Stimulated activated CD4-positive, alpha-beta T cell treated with anti-CD3 and anti-CD28 coated beads, Interleukin-1b, Interleukin-23, amount 100 ng/mL, for 1 hour (primary cell): Measurements from ENCODE around the gene PLA2G5.

ENCODE experiments used
- DNase-seq, 2 donors: peaks; one replicate each; pipeline ENCODE4 v3.0.0-alpha.2; 2020; ENCODE audit warnings: low read depth in 2 of 2

PLA2G5 gene

DNA sequence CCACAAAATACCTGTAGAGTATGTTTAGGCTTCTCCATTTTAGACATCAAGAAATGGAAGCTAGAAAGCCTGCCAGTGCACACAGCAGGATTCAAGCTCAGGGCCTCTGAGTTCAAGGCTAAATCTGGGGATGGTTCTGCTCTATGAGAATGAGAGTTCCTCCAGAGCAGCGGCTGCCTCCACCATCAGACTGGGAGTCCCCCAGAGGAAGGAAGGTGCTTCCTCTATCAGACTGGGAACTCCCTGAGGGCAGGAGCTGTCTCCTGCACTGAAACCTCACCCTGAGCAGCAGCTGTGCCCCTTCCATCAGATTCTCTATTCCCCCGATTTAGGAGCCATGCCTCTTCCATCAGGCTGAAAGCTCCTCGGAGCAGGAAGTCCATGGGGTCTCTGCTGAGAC, 20.1 kb downstream of the PLA2G5 start:
- DNase-seq, result no peak

- no peak for DNase-seq
Observed at GRCh38 chr1:20090641-20091040, 20.6 kb downstream of the PLA2G5 start.

DNA sequence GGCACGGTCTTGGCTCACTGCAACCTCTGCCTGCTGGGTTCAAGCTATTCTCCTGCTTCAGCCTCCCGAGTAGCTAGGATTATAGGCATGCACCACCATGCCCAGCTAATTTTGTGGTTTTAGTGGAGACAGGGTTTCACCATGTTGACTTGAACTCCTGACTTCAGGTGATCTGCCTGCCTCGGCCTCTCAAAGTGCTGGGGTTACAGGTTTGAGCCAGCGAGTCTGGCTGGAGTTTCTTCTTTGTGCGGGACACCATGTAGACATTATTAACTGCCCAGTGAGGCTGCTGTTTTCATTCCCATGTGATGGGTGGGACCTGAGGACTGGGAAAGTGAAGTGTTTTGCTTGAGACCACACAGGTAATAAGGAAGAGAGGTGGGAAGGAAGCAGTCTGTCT, 23.3 kb downstream of the PLA2G5 start:
- DNase-seq, result no peak

- no peak for DNase-seq
Observed at GRCh38 chr1:20093940-20094391, 24.0 kb downstream of the PLA2G5 start.

DNA sequence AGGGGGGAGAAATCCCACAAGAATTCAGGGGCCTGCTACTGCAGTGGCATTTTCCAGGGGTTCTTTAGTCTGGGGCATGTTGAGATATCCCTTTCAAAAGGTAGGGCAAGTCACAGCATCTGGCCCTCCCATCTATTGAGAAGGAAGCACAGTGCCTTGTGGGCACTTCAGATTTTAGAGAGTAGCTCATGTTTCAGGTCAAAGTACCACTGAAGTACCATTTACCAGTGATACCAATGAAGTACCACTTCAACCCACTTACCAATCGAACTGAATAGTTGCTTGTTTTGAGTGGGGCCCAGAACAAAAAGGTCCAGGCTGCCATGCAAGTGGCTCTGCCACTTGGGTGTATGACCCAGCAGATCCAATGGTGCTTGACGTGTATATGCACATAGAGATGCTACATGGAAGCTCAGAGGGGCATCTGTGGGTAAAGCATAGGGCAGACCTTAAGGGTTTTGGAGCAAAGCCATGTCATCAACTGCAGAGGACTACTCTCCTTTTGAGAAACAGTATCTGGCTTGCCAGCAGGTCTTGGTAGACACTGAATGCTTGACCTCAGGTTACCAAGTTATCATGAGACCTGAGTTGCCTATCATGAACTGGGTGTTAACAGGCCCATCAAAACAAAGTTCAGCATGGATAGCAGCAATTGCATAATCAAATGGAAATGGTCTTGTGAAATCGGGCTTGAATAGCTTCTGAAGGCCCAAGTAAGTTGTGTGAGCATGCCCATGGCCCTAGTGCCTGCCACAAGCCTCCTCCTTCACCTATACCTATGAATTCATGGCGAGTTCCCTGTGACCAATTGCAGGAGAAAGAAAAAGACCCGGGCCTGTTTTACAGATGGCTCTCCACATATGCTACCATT, 25.8 kb downstream of the PLA2G5 start:
- DNase-seq, result no peak

DNA sequence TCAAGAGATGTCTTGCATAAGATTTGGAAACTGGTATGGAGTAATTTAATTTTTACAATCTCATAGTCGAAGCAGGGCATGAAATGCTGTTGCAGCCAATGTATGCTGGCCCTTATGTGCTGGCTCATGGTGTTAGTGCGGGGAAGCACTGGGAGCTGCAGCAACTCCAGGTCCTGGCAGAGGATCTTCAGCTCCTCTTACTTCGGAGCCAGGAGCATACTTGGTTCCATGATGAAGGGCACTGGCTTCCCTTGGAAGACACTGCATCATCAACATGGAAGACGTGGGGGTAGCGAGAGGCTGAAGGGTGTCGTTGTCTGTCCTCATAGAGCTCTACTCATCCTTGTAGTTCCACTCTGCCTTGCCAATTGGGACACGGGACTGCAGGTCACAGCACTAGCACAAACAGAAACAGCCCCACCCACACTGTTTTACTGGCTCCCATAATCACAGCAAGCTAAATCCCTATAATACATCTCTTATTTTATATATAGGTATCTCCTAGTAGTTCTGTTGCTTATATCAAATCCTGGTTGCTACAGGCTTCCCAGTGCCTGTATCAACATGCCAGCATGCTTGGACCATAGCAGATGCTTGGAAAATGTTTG, 26.9 kb downstream of the PLA2G5 start:
- no peak for DNase-seq

DNA sequence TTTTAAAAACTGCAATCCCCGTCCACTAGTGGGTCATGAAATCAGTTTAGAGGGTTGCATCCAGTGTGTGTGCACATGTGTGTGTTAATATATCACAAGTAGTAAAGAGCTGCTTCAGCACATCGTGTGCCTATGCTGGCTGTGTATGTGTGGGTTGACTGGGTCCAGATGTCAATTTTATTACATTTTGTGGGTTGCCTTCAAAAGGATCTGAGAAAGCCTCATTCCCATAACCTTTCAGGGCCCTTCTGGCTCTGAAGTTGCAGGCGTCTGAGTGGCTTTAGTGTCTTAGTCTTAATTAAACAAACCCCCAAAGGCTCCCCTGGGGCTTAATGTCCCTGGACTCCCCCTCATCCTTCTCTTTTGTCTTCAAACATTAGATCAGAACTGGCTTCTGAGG, 29.5 kb downstream of the PLA2G5 start:
- no peak for DNase-seq

- DNase-seq, result no peak
Observed at GRCh38 chr1:20100632-20101355, 30.8 kb downstream of the PLA2G5 start.

- no peak for DNase-seq
Observed at GRCh38 chr1:20102875-20103274, 32.9 kb downstream of the PLA2G5 start.

- DNase-seq, result no peak
Observed at GRCh38 chr1:20105856-20106255, 35.9 kb downstream of the PLA2G5 start.

GRCh38 chr1:20107351-20107750, 37.4 kb downstream of the PLA2G5 start:
- no peak for DNase-seq

- DNase-seq, result no peak
Observed at GRCh38 chr1:20107796-20108195, 37.8 kb downstream of the PLA2G5 start.

GRCh38 chr1:20108366-20109123, 38.6 kb downstream of the PLA2G5 start:
- no peak for DNase-seq

GRCh38 chr1:20109223-20109856, 39.3 kb downstream of the PLA2G5 start:
- DNase-seq, result no peak

- no peak for DNase-seq
Observed at GRCh38 chr1:20110679-20111078, 40.7 kb downstream of the PLA2G5 start.

GRCh38 chr1:20111452-20111851, 41.5 kb downstream of the PLA2G5 start:
- no peak for DNase-seq

DNA sequence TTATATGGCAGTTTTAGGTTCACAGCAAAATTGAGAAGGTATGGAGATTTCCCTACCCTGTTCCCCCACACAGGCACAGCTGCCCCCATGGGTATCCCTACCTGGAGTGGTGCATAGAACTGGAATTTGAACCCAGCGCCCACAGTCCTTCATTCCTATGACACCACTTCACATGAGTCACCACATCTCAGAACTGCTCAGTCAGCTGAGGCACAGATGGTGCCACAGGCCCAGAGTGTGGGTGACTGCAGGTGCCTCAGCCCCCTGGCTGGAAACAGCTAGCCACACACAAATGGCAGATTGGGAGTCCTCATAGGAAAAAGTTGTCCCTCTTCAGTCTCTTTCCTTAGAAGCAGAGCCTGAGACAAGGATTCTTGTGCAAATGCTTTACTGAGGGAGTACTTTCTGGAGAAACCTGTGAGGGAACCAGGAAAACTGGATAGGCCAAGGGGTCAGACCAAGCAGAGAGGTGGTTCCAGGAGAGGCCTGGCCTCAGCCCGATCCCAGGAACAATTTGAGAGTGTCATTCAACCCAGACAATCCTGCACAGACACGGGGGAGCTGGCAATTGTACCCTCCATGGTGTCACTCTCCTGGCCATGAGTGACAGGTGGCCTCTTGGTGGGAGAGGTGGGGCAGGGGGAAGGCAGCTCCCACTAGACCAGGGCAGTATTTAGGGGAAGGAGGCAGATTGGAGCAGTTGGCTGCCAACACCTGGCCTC, 42.4 kb downstream of the PLA2G5 start:
- no peak for DNase-seq

DNA sequence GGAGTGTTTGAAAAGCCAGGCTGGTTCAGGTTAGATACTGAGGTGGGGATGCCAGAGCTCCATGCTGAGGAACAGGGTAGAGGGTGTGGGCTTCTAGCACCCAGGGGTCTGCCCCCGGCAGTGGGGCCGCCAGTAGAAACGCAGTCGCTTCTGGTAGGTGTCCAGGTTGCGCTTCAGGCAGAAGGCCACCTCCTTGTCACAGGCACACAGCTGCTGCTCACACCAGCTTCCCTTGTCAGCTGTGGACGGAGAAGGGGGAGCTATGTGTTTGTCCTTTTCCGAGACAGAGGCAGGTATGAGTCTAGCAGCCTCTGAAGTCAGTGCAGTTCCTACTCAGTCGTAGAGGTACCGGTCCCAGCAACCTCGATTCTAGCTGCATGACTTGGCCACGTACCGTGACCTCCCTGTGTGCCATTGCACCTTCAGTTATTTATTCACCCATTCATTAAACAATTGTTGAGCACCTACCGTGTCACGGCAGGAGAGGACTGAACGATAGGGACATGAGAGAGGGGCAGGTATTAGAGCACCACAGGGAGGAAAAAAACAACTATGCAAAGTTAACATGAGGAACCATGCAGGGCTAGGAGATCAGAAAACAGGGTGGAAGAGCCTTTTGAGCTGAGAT, 44.1 kb downstream of the PLA2G5 start:
- no peak for DNase-seq

DNA sequence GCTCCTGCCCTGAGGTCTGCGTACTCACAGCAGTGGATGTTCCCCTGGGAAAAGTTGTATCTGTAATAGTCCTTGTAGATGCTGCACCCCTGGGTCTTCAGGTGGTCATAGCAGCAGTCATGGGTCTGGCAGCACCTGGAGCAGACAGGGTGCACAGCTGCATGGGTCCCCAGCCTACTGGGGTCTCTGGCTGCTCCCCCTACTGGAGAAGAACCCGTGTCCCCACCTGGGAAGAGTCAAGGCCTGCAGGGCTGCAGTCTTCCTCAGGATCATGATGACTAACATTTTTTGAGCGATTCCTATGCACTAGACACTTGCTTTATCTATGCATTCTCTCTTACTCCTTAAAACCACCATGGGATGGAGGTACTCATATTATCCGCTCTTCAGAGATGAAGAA, 45.5 kb downstream of the PLA2G5 start:
- no peak for DNase-seq

DNA sequence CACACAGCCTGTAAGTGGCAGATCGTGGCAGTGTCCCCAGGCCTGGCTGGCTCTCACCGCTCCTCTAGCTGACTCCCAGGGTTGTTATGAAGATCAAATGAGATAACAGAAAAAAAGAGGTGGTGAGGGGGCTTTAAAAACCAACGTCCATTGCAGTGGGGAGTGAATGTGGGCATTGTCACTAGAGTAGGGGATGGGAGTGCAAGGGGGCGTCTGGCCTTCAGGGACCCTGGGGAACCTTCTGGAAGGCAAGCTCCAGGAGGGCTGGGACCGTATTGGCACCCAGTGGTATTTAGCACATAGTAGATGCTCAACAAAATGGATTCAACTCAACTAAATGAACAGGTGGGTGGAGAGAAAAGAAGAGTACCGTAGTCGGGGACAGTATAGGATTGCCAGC, 45.9 kb downstream of the PLA2G5 start:
- no peak for DNase-seq
